BLaER1 (cell line): ENCODE measurements around the gene TMBIM6.
"Not testable (repeated sequence)": the region's sequence is repeated elsewhere in the genome, so short reads cannot be mapped to it uniquely, and the experiment has no call there.

Source experiments
- H3K27ac ChIP-seq: shearing (Covaris generic); formaldehyde crosslinking; 2 replicates; pipeline ENCODE4 v1.8.1; 2022
- H3K27me3 ChIP-seq: shearing (Covaris generic); formaldehyde crosslinking; 2 replicates; pipeline ENCODE4 v1.8.1; 2022
- H3K36me3 ChIP-seq: shearing (Covaris generic); formaldehyde crosslinking; 2 replicates; pipeline ENCODE4 v1.8.1; 2022
- H3K4me1 ChIP-seq: shearing (Covaris generic); formaldehyde crosslinking; 2 replicates; pipeline ENCODE4 v1.8.1; 2022
- H3K4me2 ChIP-seq: shearing (Covaris generic); formaldehyde crosslinking; 2 replicates; pipeline ENCODE4 v1.8.1; 2022
- H3K4me3 ChIP-seq: shearing (Covaris generic); formaldehyde crosslinking; 2 replicates; pipeline ENCODE4 v1.8.1; 2022
- H3K9ac ChIP-seq: shearing (Covaris generic); formaldehyde crosslinking; 2 replicates; pipeline ENCODE4 v1.8.1; 2022
- H3K9me3 ChIP-seq: shearing (Covaris generic); formaldehyde crosslinking; 2 replicates; pipeline ENCODE4 v1.8.1; 2022
- H4K20me1 ChIP-seq: shearing (Covaris generic); formaldehyde crosslinking; 2 replicates; pipeline ENCODE4 v1.8.1; 2022
- Cebpa-rat ChIP-seq: shearing (Covaris generic); IDR thresholded peaks from 2 replicates; pipeline ENCODE4 v1.8.1; 2022

Gene TMBIM6

GRCh38 chr12:49728446-49728845, 12.9 kb upstream of the TMBIM6 start:
- Histone ChIP-seq H3K4me1 (no peaks in the 10 kb centered on the region), H3K4me3 (no peak overlapping the region), H3K36me3 (no peaks in the 10 kb centered on the region), H3K27ac (no peak overlapping the region), H3K4me2 (no peak overlapping the region), H3K9ac (no peak overlapping the region), H4K20me1 (no peaks in the 10 kb centered on the region), H3K27me3 (no peaks in the 10 kb centered on the region), H3K9me3 (no peaks in the 10 kb centered on the region)
- TF ChIP-seq Cebpa-rat, result no peak

GRCh38 chr12:49730050-49730449, 11.3 kb upstream of the TMBIM6 start:
- H3K27me3 ChIP-seq, result no peaks in the 10 kb centered on the region
- no peak overlapping the region for H3K9ac ChIP-seq
- TF ChIP-seq Cebpa-rat, result no peak
- no peaks in the 10 kb centered on the region for H3K36me3 ChIP-seq
- H3K4me2 ChIP-seq, result no peak overlapping the region
- H4K20me1 ChIP-seq, result no peaks in the 10 kb centered on the region
- no peaks in the 10 kb centered on the region for H3K4me1 ChIP-seq
- H3K27ac ChIP-seq, result no peak overlapping the region
- H3K9me3 ChIP-seq, result peaks cover 15% of the 10 kb centered on the region
- no peak overlapping the region for H3K4me3 ChIP-seq

DNA sequence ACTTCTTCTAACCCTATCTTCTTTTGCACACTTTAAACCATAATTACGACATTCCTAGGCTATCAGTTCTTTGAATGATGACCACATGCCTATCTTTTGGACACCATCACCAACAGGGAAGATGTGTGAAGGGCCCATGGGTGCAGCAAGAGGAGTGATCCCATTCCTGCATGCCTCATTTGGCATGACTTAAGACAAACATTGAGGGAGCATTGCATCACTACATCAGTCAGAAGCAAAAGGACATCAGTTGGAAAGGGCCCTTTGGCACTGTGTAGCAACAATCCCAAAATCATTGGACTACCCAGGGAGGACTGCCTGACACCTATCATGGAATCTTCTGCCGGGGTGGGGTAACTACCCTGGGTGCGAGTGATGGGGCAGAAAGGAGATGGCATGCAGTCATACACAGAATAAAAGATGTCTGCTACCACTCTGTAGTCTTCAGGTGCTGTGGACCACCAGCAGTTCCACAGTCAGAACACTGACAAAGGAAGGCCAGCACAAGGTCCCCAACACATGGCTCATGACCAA, 10.7 kb upstream of the TMBIM6 start:
- Histone ChIP-seq H3K36me3 (no peaks in the 10 kb centered on the region), H3K9me3 (peaks cover 20% of the 10 kb centered on the region), H3K27me3 (no peaks in the 10 kb centered on the region), H3K4me1 (no peaks in the 10 kb centered on the region), H3K27ac (no peak overlapping the region), H3K9ac (no peak overlapping the region), H4K20me1 (no peaks in the 10 kb centered on the region), H3K4me2 (no peak overlapping the region), H3K4me3 (no peak overlapping the region)
- TF ChIP-seq Cebpa-rat, result no peak

GRCh38 chr12:49733219-49734017, 7.9 kb upstream of the TMBIM6 start:
- Histone ChIP-seq H4K20me1 (no peaks in the 10 kb centered on the region), H3K27me3 (no peaks in the 10 kb centered on the region), H3K4me3 (no peak overlapping the region), H3K4me1 (no peaks in the 10 kb centered on the region), H3K27ac (no peak overlapping the region), H3K9me3 (peaks cover 22% of the 10 kb centered on the region), H3K9ac (no peak overlapping the region), H3K36me3 (no peaks in the 10 kb centered on the region), H3K4me2 (no peak overlapping the region)
- no peak for TF ChIP-seq Cebpa-rat

DNA sequence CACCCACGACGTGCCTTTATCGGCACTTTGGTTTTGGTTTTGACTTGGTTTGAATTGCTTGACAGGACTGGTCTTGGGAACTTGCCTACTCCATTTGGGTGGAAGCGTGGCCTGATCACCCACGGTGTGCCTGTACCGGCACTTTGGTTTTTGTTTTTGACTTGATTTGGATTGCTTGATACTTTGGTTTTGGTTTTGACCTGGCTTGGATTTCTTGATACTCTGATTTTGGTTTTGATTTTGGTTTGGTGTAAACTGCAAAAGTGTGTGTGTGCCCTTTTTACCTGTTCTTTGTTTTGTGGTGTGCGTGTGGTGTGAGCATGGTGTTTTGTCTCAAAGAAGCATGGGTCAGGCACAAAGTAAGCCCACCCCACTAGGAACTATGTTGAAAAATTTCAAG, 6.5 kb upstream of the TMBIM6 start:
- not testable (repeated sequence) for H3K27me3 ChIP-seq, H3K36me3 ChIP-seq, H4K20me1 ChIP-seq, H3K27ac ChIP-seq, H3K4me1 ChIP-seq, H3K9ac ChIP-seq, H3K4me2 ChIP-seq, H3K4me3 ChIP-seq
- peaks cover 22% of the 10 kb centered on the region for H3K9me3 ChIP-seq

DNA sequence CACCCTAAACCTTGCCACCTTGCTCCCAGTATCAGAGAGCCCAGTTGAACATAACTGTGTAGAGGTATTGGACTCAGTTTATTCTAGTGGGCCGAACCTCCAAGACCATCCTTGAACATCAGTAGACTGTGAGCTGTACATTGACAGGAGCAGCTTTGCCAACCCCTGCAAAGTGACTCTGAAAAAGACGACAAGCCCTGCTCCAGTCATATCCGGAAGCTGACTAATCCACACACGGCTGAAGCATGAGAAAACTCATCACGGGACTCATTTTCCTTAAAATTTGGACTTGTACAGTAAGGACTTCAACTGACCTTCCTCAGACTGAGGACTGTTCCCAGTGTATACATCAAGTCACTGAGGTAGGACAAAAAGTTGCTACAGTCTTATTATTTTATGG, 2.6 kb upstream of the TMBIM6 start:
- H3K27me3 ChIP-seq, H3K27ac ChIP-seq, H3K4me2 ChIP-seq, H3K4me3 ChIP-seq, H3K36me3 ChIP-seq, H3K9ac ChIP-seq: not testable (repeated sequence)
- H3K4me1 ChIP-seq, result peaks cover 18% of the 10 kb centered on the region
- peaks cover 21% of the 10 kb centered on the region for H4K20me1 ChIP-seq
- peaks cover 19% of the 10 kb centered on the region for H3K9me3 ChIP-seq

- Histone ChIP-seq H4K20me1 (peaks cover 37% of the 10 kb centered on the region), H3K4me1 (peaks cover 33% of the 10 kb centered on the region), H3K4me2 (peak overlapping the region; percentile 43; the same call in 1 of the 2 replicates), H3K36me3 (peaks cover 15% of the 10 kb centered on the region)
- not testable (repeated sequence) for H3K27me3 ChIP-seq, H3K9me3 ChIP-seq, H3K4me3 ChIP-seq, H3K9ac ChIP-seq, H3K27ac ChIP-seq
Observed at GRCh38 chr12:49740277-49740676, 1.1 kb upstream of the TMBIM6 start.

GRCh38 chr12:49741882-49742620, 694 bp downstream of the TMBIM6 start:
- peaks cover 55% of the 10 kb centered on the region for H4K20me1 ChIP-seq
- no peak for TF ChIP-seq Cebpa-rat

DNA sequence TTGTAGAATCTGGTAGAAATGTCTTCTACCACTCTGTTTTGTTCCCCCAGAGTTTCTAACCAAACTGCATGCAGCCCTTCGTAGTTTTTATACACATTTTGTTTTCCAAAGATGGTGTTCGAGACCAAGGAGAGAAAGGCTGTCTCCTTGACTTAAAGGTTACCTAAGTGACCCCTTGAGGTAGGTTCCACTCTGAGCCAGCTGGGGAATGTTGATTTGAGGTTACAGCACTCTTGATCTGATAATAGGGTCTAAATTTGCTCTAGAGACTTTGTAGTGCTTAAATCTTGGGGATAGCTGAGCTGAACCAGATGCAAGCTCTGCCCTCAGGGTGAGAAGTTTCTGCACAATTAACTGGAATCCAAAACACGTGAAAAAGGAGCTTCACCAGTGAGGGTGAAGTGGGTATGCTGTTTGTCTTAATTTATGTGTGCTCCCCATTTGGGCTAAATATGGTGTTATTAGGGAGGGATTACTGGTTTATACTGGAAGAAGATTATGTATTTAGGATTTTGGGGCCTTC, 3.1 kb downstream of the TMBIM6 start:
- peak overlapping the region; percentile 96 for H3K4me2 ChIP-seq
- H3K4me3 ChIP-seq, result no peak overlapping the region

More at GRCh38 chr12:49741882-49742620, 694 bp downstream of the TMBIM6 start:
- H3K27ac ChIP-seq, result peak overlapping the region; percentile 95
- H3K4me3 ChIP-seq, result peak overlapping the region; percentile 84
- H3K27me3 ChIP-seq, result no peaks in the 10 kb centered on the region
- H3K4me2 ChIP-seq, result peak overlapping the region; percentile 96
- H3K9ac ChIP-seq, result peak overlapping the region; percentile 92
- H3K36me3 ChIP-seq, result peaks cover 24% of the 10 kb centered on the region
- peaks cover 34% of the 10 kb centered on the region for H3K4me1 ChIP-seq
- H3K9me3 ChIP-seq, result no peaks in the 10 kb centered on the region

GRCh38 chr12:49748306-49748705, 6.9 kb downstream of the TMBIM6 start:
- Histone ChIP-seq H3K4me1 (peaks cover 62% of the 10 kb centered on the region), H4K20me1 (peaks cover 100% of the 10 kb centered on the region), H3K36me3 (peaks cover 62% of the 10 kb centered on the region), H3K27me3 (no peaks in the 10 kb centered on the region), H3K27ac (no peak overlapping the region), H3K9me3 (no peaks in the 10 kb centered on the region), H3K9ac (no peak overlapping the region), H3K4me2 (peak overlapping the region; percentile 73), H3K4me3 (no peak overlapping the region)
- TF ChIP-seq Cebpa-rat, result no peak

More for the DNA sequence above, 3.1 kb downstream of the TMBIM6 start:
- peaks cover 58% of the 10 kb centered on the region for H3K4me1 ChIP-seq
- peaks cover 41% of the 10 kb centered on the region for H3K36me3 ChIP-seq
- no peak overlapping the region for H3K9ac ChIP-seq
- no peaks in the 10 kb centered on the region for H3K27me3 ChIP-seq
- peaks cover 79% of the 10 kb centered on the region for H4K20me1 ChIP-seq
- no peak for TF ChIP-seq Cebpa-rat
- no peak overlapping the region for H3K27ac ChIP-seq
- no peaks in the 10 kb centered on the region for H3K9me3 ChIP-seq
